HepG2 (cell line): ENCODE measurements around the gene PPP2R2D. TPM values are rescaled to one million over a fixed set of nuclear protein-coding genes. Genes with fewer than 3 reads are reported as not detected.

Source experiments
- ATAC-seq: fragments of 200-7000 bp; cut with Tn5 transposase; 3 replicates; pipeline ENCODE4 v1.9.1; 2020; ENCODE audit warnings: mild to moderate bottlenecking, moderate library complexity
- BruUV-seq: library from RNA; stranded (reverse); fragments of 400-500 nt; replicated peaks from 2 replicates; lab custom pipeline; 2021; lab: Mats Ljungman, UMichigan
- CTCF ChIA-PET: fragments of 300-600 bp; formaldehyde crosslinking; extraction: SDS; loops from one replicate; lab custom pipeline; 2021; ENCODE audit warnings: low total read pairs, inconsistent platforms, low intra/inter-chr PET ratio; lab: Yijun Ruan, JAX
- POLR2A ChIA-PET: fragments of 350-600 bp; sonication (Branson Sonifier 250); formaldehyde crosslinking; loops from one replicate; lab custom pipeline; 2020; ENCODE audit warnings: antibody characterized with exemption, inconsistent platforms; lab: Yijun Ruan, JAX
- DNase-seq: peaks from one replicate; pipeline ENCODE4 v3.0.0-alpha.2; 2015; ENCODE audit warnings: low spot score
- FAIRE-seq: peaks from 3 replicates; lab custom pipeline; 2011; peaks lifted over from hg19 to GRCh38; lab: Jason Lieb, UNC
- H2AFZ ChIP-seq: one replicate; pipeline ENCODE4 v1.6.1; 2011; ENCODE audit warnings: low read length, inconsistent platforms
- H3K27ac ChIP-seq: fragments of 300-600 bp; 3 replicates; pipeline ENCODE4 v1.8.0; 2011; ENCODE audit warnings: mixed run types, mild to moderate bottlenecking, mixed read lengths, low read length, inconsistent platforms; ENCODE audit not compliant: insufficient read depth; ENCODE audit errors: extremely low read length
- H3K27me3 ChIP-seq, 2 experiments: fragments of 200-600 bp in 1 of 2; 2 replicates in 1 of 2; 3 replicates in 1 of 2; pipeline versions ENCODE4 v1.6.0 to v1.8.0; 2011; ENCODE audit warnings: low read length in 2 of 2, mild to moderate bottlenecking in 2 of 2, moderate library complexity in 2 of 2, inconsistent platforms in 1 of 2; ENCODE audit not compliant: insufficient read depth in 2 of 2, control insufficient read depth in 1 of 2
- H3K36me3 ChIP-seq, 2 experiments: fragments of 200-600 bp in 1 of 2; replicated peaks in 1 of 2; 2 replicates in 1 of 2; 3 replicates in 1 of 2; pipeline versions ENCODE4 v1.5.1 to v1.8.0; 2011; ENCODE audit warnings: low read length in 2 of 2, inconsistent platforms in 1 of 2; ENCODE audit not compliant: insufficient read depth in 2 of 2, control insufficient read depth in 1 of 2
- H3K4me1 ChIP-seq: 2 replicates; pipeline ENCODE4 v1.5.1; 2012; ENCODE audit warnings: low read length, inconsistent platforms; ENCODE audit not compliant: insufficient read depth
- H3K4me2 ChIP-seq: 2 replicates; pipeline ENCODE4 v1.6.0; 2011; ENCODE audit warnings: low read depth, low read length, inconsistent platforms
- H3K4me3 ChIP-seq, 3 experiments: fragments of 200-600 bp in 1 of 3; sonication (generic), shearing (Covaris generic) in 1 of 3; replicated peaks in 1 of 3; 2 replicates each; pipeline ENCODE4 v1.5.1; 2011 to 2016; ENCODE audit warnings: low read length in 3 of 3, inconsistent platforms in 2 of 3, low read depth in 2 of 3, mild to moderate bottlenecking in 2 of 3, control low read depth in 1 of 3, mixed read lengths in 1 of 3; ENCODE audit not compliant: insufficient read depth in 1 of 3
- H3K79me2 ChIP-seq: one replicate; pipeline ENCODE4 v1.6.1; 2011; ENCODE audit warnings: low read length, inconsistent platforms; ENCODE audit not compliant: insufficient read depth
- H3K9ac ChIP-seq: 2 replicates; pipeline ENCODE4 v1.6.0; 2011; ENCODE audit warnings: mild to moderate bottlenecking, low read depth, low read length, inconsistent platforms; ENCODE audit not compliant: insufficient read depth
- H3K9me3 ChIP-seq: 2 replicates; pipeline ENCODE4 v1.5.1; 2012; ENCODE audit warnings: mild to moderate bottlenecking, low read length
- H4K20me1 ChIP-seq: 2 replicates; pipeline ENCODE4 v1.6.0; 2011; ENCODE audit warnings: inconsistent platforms, mild to moderate bottlenecking, low read length, moderate library complexity; ENCODE audit not compliant: insufficient read depth
- GATAD1 ChIP-seq: IDR thresholded peaks from 2 replicates; pipeline ENCODE4 v1.6.1; 2016; ENCODE audit warnings: missing genetic modification reagents, missing compliant biosample characterization
- HINFP ChIP-seq: sonication (generic); formaldehyde crosslinking; IDR thresholded peaks from 2 replicates; pipeline ENCODE4 v1.4.0; 2020; ENCODE audit warnings: low read depth, mild to moderate bottlenecking, missing genetic modification reagents
- HNRNPLL ChIP-seq: fragments of 200-400 bp; formaldehyde crosslinking; IDR thresholded peaks from 2 replicates; pipeline ENCODE4 v1.6.1; 2017; ENCODE audit warnings: mild to moderate bottlenecking, low read depth, low read length; ENCODE audit not compliant: poor library complexity, severe bottlenecking
- KAT8 ChIP-seq: IDR thresholded peaks from 2 replicates; pipeline ENCODE4 v1.6.1; 2016; ENCODE audit warnings: missing genetic modification reagents, missing compliant biosample characterization
- MEIS1 ChIP-seq: sonication (generic); formaldehyde crosslinking; IDR thresholded peaks from 2 replicates; pipeline ENCODE4 v1.9.0; 2021; ENCODE audit warnings: mild to moderate bottlenecking, missing genetic modification reagents, moderate library complexity, borderline replicate concordance
- MIER2 ChIP-seq: IDR thresholded peaks from 2 replicates; pipeline ENCODE4 v1.6.1; 2016; ENCODE audit warnings: missing biosample characterization, missing genetic modification reagents
- MLX ChIP-seq: IDR thresholded peaks from 2 replicates; pipeline ENCODE4 v1.6.1; 2016
- RBM39 ChIP-seq: fragments of 200-400 bp; formaldehyde crosslinking; IDR thresholded peaks from one replicate; pipeline ENCODE4 v1.6.1; 2018; ENCODE audit warnings: antibody characterized with exemption, mild to moderate bottlenecking, low read depth, low read length; ENCODE audit not compliant: poor library complexity, severe bottlenecking
- SMAD1 ChIP-seq: sonication (generic); formaldehyde crosslinking; IDR thresholded peaks from 2 replicates; pipeline ENCODE4 v1.4.0; 2020; ENCODE audit warnings: missing genetic modification reagents, low read depth, mild to moderate bottlenecking, borderline replicate concordance
- TBL1XR1 ChIP-seq: fragments of 150-350 bp; IDR thresholded peaks from 2 replicates; pipeline ENCODE4 v1.6.1; 2014; ENCODE audit warnings: borderline replicate concordance, low read length; ENCODE audit not compliant: partially characterized antibody
- ZBTB7B ChIP-seq: sonication (generic); formaldehyde crosslinking; IDR thresholded peaks from 2 replicates; pipeline ENCODE4 v1.4.0; 2020; ENCODE audit warnings: missing genetic modification reagents
- ZNF124 ChIP-seq: sonication (generic); formaldehyde crosslinking; IDR thresholded peaks from 2 replicates; pipeline ENCODE4 v1.4.0; 2020; ENCODE audit warnings: missing genetic modification reagents
- ZNF331 ChIP-seq: sonication (generic); formaldehyde crosslinking; IDR thresholded peaks from 2 replicates; pipeline ENCODE4 v1.4.0; 2020; ENCODE audit warnings: missing genetic modification reagents
- ZNF343 ChIP-seq: sonication (generic); formaldehyde crosslinking; IDR thresholded peaks from 2 replicates; pipeline ENCODE4 v1.4.0; 2020; ENCODE audit warnings: mild to moderate bottlenecking, missing genetic modification reagents
- ZNF589 ChIP-seq: sonication (generic); formaldehyde crosslinking; conservative IDR thresholded peaks from 2 replicates; pipeline ENCODE4 v1.8.0; 2022; ENCODE audit warnings: mild to moderate bottlenecking, moderate library complexity, missing genetic modification reagents
- ZNF790 ChIP-seq: sonication (generic); formaldehyde crosslinking; IDR thresholded peaks from 2 replicates; pipeline ENCODE4 v1.8.0; 2022; ENCODE audit warnings: missing genetic modification reagents, mild to moderate bottlenecking, borderline replicate concordance
- ZNF883 ChIP-seq: sonication (generic); formaldehyde crosslinking; IDR thresholded peaks from 2 replicates; pipeline ENCODE4 v1.5.1; 2020; ENCODE audit warnings: mild to moderate bottlenecking, missing genetic modification reagents; ENCODE audit errors: not compliant biosample characterization
- WGBS: methylation state at CpG from one replicate; pipeline ENCODE4 v1.1.6; 2017; ENCODE audit warnings: low lambda C conversion rate; 5-methylcytosine and 5-hydroxymethylcytosine counted together
- in situ Hi-C: cut with HindIII; loops from 2 replicates; pipeline ENCODE4 v1.10.0; 2017; ENCODE audit warnings: low pct_unique_long_range_greater_than_20kb; ENCODE audit not compliant: extremely low pct_ligation_motif_present
- intact Hi-C: fragments of 100-400 bp; cut with micrococcal nuclease; formaldehyde crosslinking; loops from one replicate; pipeline ENCODE4 v1.10.0; 2022; ENCODE audit not compliant: unreplicated experiment
- polyA plus RNA-seq, 8 experiments: library from polyadenylated mRNA; depleted of rRNA in 3 of 8; stranded (reverse) in 7 of 8; unstranded in 1 of 8; fragments of >200 nt; fragmentation: Illumina TruSeq in 4 of 8; extraction: Trizol in 4 of 8; gene quantifications; 2 replicates each; pipeline versions ENCODE4 v1.2.1 to v1.2.3, GENCODE V29; 2011 to 2016; ENCODE audit warnings: low read depth in 4 of 8, missing spikeins in 1 of 8, mixed read lengths in 1 of 8; ENCODE audit not compliant: insufficient read depth in 1 of 8
- total RNA-seq, 5 experiments: library from RNA; depleted of rRNA; stranded (reverse); fragments of >200 nt; fragmentation: Illumina TruSeq; extraction: Trizol; gene quantifications; 2 replicates each; pipeline ENCODE4 v1.2.3, GENCODE V29; 2016; ENCODE audit warnings: low read depth in 1 of 5
- TF ChIP-seq, protein P1 (sequence below): sonication (generic); formaldehyde crosslinking; IDR thresholded peaks from 2 replicates; pipeline ENCODE4 v1.4.0; 2020; ENCODE audit warnings: missing genetic modification reagents
- TF ChIP-seq, protein P2 (sequence below): sonication (generic); formaldehyde crosslinking; conservative IDR thresholded peaks from 2 replicates; pipeline ENCODE4 v1.4.0; 2020; ENCODE audit warnings: missing genetic modification reagents

PPP2R2D gene
- total and polyA plus RNA-seq, 2 of the 13 experiments (the other 11 are each of a cell fraction or from before 2014, with no cell fraction given) = 32.7 to 33.2 TPM

DNA sequence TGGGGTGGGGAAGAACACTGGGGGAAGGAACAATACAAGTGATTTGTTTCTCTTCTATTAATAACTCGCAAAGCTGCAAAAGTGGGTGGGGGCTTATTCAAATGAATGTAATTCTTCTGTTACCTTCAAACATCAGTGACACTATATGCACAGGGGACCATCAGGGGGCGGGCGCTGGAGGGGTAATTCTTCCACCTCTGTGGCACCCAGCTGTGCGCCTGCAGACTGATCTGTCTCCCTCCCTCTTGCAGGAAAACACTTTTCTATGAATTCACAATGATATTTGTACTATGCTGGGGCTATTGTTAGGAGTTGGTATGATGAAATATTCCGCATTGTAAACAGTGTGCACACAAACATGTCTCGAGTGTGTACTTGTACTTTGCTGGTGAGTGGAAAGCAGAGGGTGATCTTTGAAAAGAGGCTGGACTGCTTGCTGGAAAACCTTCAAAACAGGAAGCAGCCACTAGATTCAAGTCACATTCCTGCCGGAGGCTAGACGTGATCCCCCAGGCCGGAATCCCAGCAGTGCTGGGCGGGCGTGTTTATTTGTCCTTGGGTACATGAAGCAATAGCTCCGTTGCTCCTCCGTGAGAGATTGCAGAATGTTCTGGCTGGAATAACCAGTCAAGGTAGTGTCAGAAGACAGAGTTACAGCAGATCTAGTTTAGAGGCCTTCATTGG lies 96.7 kb downstream of the PPP2R2D start:
- ChIA-PET CTCF (no interaction called here), POLR2A (interaction anchor here (0.8 to 4.7 kb wide), 5 partner anchors 14 to 105 kb away, joined by 3 to 49 read pairs (median 3); partner anchors contain the start of gene BNIP3)
- ATAC-seq (peak; percentile 81), FAIRE-seq (peak; percentile 80), DNase-seq (peak; percentile 92)
- in situ Hi-C loops (no loop called here), intact Hi-C loops (loop anchor here (2.0 kb wide), 2 partner anchors 17 to 25 kb away; partner anchors contain the start of gene BNIP3)
- H4K20me1 ChIP-seq = no peaks in the 10 kb centered on the region
- no peak overlapping the region for H2AFZ ChIP-seq
- peaks cover 85% of the 10 kb centered on the region for H3K4me1 ChIP-seq
- H3K4me3 ChIP-seq = peak overlapping the region; percentile 42 to 53 (median 47); a peak in 5 of 6 replicates
- peak overlapping the region; percentile 79 for H3K4me2 ChIP-seq
- peak overlapping the region; percentile 81 for H3K27ac ChIP-seq
- H3K27me3 ChIP-seq = 0 out of 5 replicates have a peak, but pooled peaks cover 0 to 2% of the 10 kb centered on the region in 2 experiments
- no TSS peak for BruUV-seq
- no peaks in the 10 kb centered on the region for H3K9me3 ChIP-seq
- 1% methylated on average over 11 of the region's 13 CpGs for WGBS
- H3K79me2 ChIP-seq = no peaks in the 10 kb centered on the region
- no peaks in the 10 kb centered on the region for H3K36me3 ChIP-seq
- H3K9ac ChIP-seq = peak overlapping the region; percentile 52; the same call in 1 of the 2 replicates
- TF ChIP-seq MLX (CRISPR knock-in tag) = peak; percentile 67
- no peak for TF ChIP-seq RBM39
- TF ChIP-seq ZNF790 = peak; percentile 57; the same call in 1 of the 2 replicates
- TF ChIP-seq SMAD1 (CRISPR knock-in tag) = no peak
- peak; percentile 83; the same call in 1 of the 2 replicates for TF ChIP-seq KAT8 (CRISPR knock-in tag)
- peak; percentile 24; the same call in 1 of the 2 replicates for TF ChIP-seq ZNF343 (CRISPR knock-in tag)
- peak; percentile 62; the same call in 1 of the 2 replicates for TF ChIP-seq MEIS1 (CRISPR knock-in tag)
- peak; percentile 53; the same call in 1 of the 2 replicates for TF ChIP-seq HINFP
- TF ChIP-seq ZNF883 = no peak
- TF ChIP-seq, protein P1, sequence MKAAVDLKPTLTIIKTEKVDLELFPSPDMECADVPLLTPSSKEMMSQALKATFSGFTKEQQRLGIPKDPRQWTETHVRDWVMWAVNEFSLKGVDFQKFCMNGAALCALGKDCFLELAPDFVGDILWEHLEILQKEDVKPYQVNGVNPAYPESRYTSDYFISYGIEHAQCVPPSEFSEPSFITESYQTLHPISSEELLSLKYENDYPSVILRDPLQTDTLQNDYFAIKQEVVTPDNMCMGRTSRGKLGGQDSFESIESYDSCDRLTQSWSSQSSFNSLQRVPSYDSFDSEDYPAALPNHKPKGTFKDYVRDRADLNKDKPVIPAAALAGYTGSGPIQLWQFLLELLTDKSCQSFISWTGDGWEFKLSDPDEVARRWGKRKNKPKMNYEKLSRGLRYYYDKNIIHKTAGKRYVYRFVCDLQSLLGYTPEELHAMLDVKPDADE (CRISPR knock-in tag) = no peak
- TF ChIP-seq GATAD1 (CRISPR knock-in tag) = peak; percentile 60; the same call in 1 of the 2 replicates
- TF ChIP-seq TBL1XR1 = peak; percentile 62
- no peak; the same call in 1 of the 2 replicates for TF ChIP-seq MIER2 (CRISPR knock-in tag)
- TF ChIP-seq ZNF589 (CRISPR knock-in tag) = no peak
- peak; percentile 90 for TF ChIP-seq ZBTB7B (CRISPR knock-in tag)
- TF ChIP-seq ZNF124 = peak; percentile 88; the same call in 1 of the 2 replicates
- peak; percentile 73; the same call in 1 of the 2 replicates for TF ChIP-seq ZNF331 (CRISPR knock-in tag)
- TF ChIP-seq, protein P2, sequence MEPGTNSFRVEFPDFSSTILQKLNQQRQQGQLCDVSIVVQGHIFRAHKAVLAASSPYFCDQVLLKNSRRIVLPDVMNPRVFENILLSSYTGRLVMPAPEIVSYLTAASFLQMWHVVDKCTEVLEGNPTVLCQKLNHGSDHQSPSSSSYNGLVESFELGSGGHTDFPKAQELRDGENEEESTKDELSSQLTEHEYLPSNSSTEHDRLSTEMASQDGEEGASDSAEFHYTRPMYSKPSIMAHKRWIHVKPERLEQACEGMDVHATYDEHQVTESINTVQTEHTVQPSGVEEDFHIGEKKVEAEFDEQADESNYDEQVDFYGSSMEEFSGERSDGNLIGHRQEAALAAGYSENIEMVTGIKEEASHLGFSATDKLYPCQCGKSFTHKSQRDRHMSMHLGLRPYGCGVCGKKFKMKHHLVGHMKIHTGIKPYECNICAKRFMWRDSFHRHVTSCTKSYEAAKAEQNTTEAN = peak; percentile 98
- TF ChIP-seq HNRNPLL = no peak
